Hepatocyte (in vitro differentiated cells): ENCODE data around the gene JUND.

ENCODE experiments used
- EZH2phosphoT487 ChIP-seq: fragments of 200-600 bp; sonication (generic); IDR thresholded peaks from one replicate; pipeline ENCODE4 v1.6.1; 2018; ENCODE audit warnings: antibody characterized with exemption, mild to moderate bottlenecking, low read depth, moderate library complexity; ENCODE audit not compliant: unreplicated experiment, severe bottlenecking
- TF ChIP-seq, protein P1 (sequence below): fragments of 200-600 bp; sonication (generic); IDR thresholded peaks from 2 replicates; pipeline ENCODE4 v1.5.1; 2016; ENCODE audit warnings: antibody characterized with exemption, mild to moderate bottlenecking; ENCODE audit not compliant: poor library complexity

DNA sequence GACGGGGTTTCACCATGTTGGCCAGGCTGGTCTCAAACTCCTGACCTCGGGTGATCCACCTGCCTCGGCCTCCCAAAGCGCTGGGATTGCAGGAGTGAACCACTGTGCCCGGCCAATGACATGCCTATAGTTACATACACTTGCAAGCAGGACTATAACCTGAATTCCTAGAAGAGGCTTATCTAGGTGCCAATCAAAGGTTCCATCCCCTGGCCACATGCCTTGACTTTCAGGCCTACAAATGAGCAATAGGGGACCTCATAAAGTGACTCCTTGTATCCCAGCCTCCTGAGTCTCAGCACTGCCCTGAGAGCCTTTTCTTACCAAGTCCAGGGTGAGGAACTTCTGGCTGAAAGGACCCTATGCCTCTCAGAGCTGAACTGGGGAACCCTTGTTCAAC is 45.4 kb upstream of the JUND start:
- TF ChIP-seq, protein P1, sequence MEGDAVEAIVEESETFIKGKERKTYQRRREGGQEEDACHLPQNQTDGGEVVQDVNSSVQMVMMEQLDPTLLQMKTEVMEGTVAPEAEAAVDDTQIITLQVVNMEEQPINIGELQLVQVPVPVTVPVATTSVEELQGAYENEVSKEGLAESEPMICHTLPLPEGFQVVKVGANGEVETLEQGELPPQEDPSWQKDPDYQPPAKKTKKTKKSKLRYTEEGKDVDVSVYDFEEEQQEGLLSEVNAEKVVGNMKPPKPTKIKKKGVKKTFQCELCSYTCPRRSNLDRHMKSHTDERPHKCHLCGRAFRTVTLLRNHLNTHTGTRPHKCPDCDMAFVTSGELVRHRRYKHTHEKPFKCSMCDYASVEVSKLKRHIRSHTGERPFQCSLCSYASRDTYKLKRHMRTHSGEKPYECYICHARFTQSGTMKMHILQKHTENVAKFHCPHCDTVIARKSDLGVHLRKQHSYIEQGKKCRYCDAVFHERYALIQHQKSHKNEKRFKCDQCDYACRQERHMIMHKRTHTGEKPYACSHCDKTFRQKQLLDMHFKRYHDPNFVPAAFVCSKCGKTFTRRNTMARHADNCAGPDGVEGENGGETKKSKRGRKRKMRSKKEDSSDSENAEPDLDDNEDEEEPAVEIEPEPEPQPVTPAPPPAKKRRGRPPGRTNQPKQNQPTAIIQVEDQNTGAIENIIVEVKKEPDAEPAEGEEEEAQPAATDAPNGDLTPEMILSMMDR: no peak
- TF ChIP-seq EZH2phosphoT487: no peak
